Activated T-cell treated with anti-CD3 and anti-CD28 coated beads, Interleukin-2, amount 50 U/mL, for 48 hours (primary cell): ENCODE measurements around the gene URB1.
"Not testable (repeated sequence)": the region's sequence is repeated elsewhere in the genome, so short reads cannot be mapped to it uniquely, and the experiment has no call there.

Experiments used
- DNase-seq, 2 experiments: peaks; one replicate each; pipeline ENCODE4 v3.0.0-alpha.2; 2020

URB1 gene

GRCh38 chr21:32282992-32283391, 109.8 kb downstream of the URB1 start:
- no peak for DNase-seq

- DNase-seq: no peak
Observed at GRCh38 chr21:32281531-32281930, 111.3 kb downstream of the URB1 start.

- DNase-seq: no peak
Observed at GRCh38 chr21:32279377-32279680, 113.5 kb downstream of the URB1 start.

- DNase-seq: peak; percentile 99
Observed at GRCh38 chr21:32278518-32279376, 114.1 kb downstream of the URB1 start, which contains the start of gene MIS18A. Gene MIS18A, minus strand, starts transcription at chr21:32279049. Its CDS starts 35 bp downstream, at chr21:32279014.

- DNase-seq: no peak
Observed at GRCh38 chr21:32278103-32278502, 114.7 kb downstream of the URB1 start.

GRCh38 chr21:32276671-32277070, 116.1 kb downstream of the URB1 start:
- DNase-seq: no peak

GRCh38 chr21:32270748-32271147, 122.1 kb downstream of the URB1 start:
- no peak for DNase-seq

GRCh38 chr21:32265321-32265720, 127.5 kb downstream of the URB1 start:
- not testable (repeated sequence) for DNase-seq

GRCh38 chr21:32261929-32262328, 130.9 kb downstream of the URB1 start:
- DNase-seq: no peak
